Uterus (tissue), 2 donors: ENCODE results near the gene DNAH17.

Experiments used
- CTCF ChIP-seq, 4 experiments: fragments of 200-600 bp in 2 of 4; fragments of 450-650 bp in 2 of 4; sonication (generic) in 2 of 4; IDR thresholded peaks; one replicate each; pipeline ENCODE4 v1.5.1; 2016 to 2019; ENCODE audit warnings: antibody characterized with exemption in 4 of 4, mild to moderate bottlenecking in 2 of 4, moderate library complexity in 1 of 4
- POLR2A ChIP-seq, 2 donors: fragments of 450-650 bp; IDR thresholded peaks; one replicate each; pipeline ENCODE4 v1.6.1; 2016; ENCODE audit warnings: antibody characterized with exemption in 2 of 2, mild to moderate bottlenecking in 1 of 2, moderate library complexity in 1 of 2

- TF ChIP-seq CTCF (IDR thresholded peaks at IDR 0.05) (no peak), POLR2A (IDR thresholded peaks at IDR 0.05) (no peak)
These were observed 76.4 kb downstream of the DNAH17 start for GRCh38 chr17:78500806-78501205.
